ENCODE data around the gene CES4A. TPM values are rescaled to one million over a fixed set of nuclear protein-coding genes. Genes with fewer than 3 reads are reported as not detected.

The CES4A gene
- total RNA-seq, 6 experiments from 2014 or later: 1.7 to 3.5 (median 2.3) TPM

DNA sequence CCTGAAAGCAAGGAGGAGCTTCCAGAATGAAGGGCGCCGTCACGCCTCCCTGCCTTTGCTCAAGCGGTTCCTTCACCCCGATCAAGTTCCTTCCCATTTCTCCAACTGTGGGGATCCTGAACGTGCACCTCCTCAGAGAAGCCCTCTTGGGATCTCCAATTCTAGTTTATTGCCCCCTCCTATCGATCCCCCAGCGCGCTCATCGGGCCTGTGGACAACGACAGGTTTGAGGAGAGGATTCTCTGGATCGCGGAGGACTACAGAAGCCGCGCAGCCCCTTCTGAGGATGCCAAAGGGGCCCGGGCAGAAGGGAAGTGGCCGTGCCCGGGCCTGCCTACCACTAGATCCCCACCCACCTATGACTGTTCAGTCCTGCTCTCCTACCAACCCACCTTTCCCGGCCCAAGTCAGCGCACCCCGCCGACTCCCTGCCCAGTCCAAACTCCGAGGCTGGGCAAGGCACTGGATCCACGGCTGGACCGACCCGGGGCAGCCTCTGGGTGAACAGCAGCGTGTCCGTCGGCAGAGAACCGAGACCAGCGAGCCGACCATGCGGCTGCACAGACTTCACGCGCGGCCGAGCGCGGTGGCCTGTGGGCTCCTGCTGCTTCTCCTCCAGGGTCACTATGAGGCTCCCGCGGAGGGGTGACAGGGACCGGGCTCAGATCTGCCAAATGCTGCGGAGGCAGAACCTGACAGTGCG lies 40.1 kb upstream of the CES4A start:
- H3K4me3 Mint-ChIP-seq: peak overlapping the region; percentile 90
- peaks cover 27% of the 10 kb centered on the region for H3K4me1 Mint-ChIP-seq (ENCODE audit: low read depth)
- peaks cover 10% of the 10 kb centered on the region for H3K9me3 Mint-ChIP-seq
- peaks cover 3% of the 10 kb centered on the region; the same call in 1 of the 2 replicates for H3K27me3 Mint-ChIP-seq (ENCODE audit: insufficient read depth)
- no peak for DNase-seq
- TF ChIP-seq, protein P1, sequence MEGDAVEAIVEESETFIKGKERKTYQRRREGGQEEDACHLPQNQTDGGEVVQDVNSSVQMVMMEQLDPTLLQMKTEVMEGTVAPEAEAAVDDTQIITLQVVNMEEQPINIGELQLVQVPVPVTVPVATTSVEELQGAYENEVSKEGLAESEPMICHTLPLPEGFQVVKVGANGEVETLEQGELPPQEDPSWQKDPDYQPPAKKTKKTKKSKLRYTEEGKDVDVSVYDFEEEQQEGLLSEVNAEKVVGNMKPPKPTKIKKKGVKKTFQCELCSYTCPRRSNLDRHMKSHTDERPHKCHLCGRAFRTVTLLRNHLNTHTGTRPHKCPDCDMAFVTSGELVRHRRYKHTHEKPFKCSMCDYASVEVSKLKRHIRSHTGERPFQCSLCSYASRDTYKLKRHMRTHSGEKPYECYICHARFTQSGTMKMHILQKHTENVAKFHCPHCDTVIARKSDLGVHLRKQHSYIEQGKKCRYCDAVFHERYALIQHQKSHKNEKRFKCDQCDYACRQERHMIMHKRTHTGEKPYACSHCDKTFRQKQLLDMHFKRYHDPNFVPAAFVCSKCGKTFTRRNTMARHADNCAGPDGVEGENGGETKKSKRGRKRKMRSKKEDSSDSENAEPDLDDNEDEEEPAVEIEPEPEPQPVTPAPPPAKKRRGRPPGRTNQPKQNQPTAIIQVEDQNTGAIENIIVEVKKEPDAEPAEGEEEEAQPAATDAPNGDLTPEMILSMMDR (IDR thresholded peaks at IDR 0.05): no peak
- H3K27ac Mint-ChIP-seq: no peak overlapping the region
- H3K36me3 Mint-ChIP-seq (ENCODE audit: low read depth): peaks cover 8% of the 10 kb centered on the region

DNA sequence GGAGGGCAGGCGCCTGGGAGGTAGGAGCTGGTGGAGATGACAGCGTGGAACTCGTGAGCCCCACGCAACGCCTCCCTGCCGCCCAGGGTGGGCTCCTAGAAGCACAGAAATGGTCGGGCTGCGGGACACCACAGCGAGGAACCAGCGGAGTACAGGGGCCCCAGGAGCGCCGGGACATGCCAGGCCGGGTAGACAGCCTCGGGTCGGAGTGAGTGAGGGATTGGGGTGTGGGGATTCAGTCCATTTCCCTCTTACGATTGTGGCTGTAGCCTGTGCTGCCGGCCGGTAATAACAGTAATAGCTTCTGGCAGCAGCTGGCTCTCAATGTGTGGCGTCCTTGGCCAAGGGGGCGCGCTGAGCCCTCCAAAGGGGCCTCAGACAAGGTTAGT lies 39.6 kb upstream of the CES4A start:
- peaks cover 10% of the 10 kb centered on the region for H3K9me3 Mint-ChIP-seq
- H3K36me3 Mint-ChIP-seq (ENCODE audit: low read depth): peaks cover 8% of the 10 kb centered on the region
- H3K27me3 Mint-ChIP-seq (ENCODE audit: insufficient read depth): peaks cover 3% of the 10 kb centered on the region; the same call in 1 of the 2 replicates
- H3K4me3 Mint-ChIP-seq: peak overlapping the region; percentile 90
- H3K27ac Mint-ChIP-seq: no peak overlapping the region
- H3K4me1 Mint-ChIP-seq (ENCODE audit: low read depth): peaks cover 31% of the 10 kb centered on the region
- DNase-seq: no peak
- TF ChIP-seq, protein P1 (IDR thresholded peaks at IDR 0.05): no peak

DNA sequence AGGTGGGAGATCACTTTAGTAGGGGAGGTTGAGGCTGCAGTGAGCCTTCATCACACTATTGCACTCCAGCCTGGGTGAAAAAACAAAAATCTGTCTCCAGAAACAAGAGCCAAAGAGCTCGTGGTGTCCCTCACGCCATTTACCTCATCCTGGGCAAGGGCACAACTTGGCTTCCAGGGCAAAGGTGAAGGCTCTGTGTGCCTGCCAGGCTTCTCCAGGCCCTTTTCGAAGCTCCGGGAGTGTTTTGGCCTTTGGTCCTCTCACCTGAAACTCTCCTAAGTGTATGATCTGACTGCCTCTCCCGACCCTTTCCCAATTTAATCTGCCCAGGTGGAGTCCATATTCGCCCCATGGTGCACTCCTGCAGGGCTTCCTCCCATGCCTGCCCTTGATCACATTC lies 38.9 kb upstream of the CES4A start:
- Mint-ChIP-seq H3K27ac (no peak overlapping the region), H3K27me3 (ENCODE audit: insufficient read depth) (peaks cover 3% of the 10 kb centered on the region; the same call in 1 of the 2 replicates), H3K4me1 (ENCODE audit: low read depth) (peaks cover 34% of the 10 kb centered on the region), H3K36me3 (ENCODE audit: low read depth) (peaks cover 8% of the 10 kb centered on the region), H3K9me3 (peaks cover 10% of the 10 kb centered on the region), H3K4me3 (no peak overlapping the region)
- TF ChIP-seq, protein P1 (IDR thresholded peaks at IDR 0.05): no peak
- no peak for DNase-seq

DNA sequence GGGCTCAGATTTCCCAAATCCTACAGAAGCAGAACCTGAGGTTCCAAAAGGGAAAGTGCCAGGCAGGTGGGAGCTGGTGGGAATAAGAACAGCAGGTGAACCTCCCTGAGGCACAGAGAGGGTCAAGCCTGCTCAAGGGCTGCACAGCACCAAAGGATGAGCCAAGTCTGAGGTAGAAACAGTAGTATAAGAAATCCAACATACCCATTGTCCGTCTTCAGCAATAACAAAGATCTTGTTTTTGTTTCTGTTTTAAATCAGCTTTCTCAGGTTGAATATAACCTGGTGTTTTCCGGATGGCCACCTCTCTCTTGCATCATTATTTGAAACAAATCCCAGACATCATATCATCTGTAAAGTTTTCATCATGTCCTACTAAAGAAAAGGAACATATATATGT lies 38.0 kb upstream of the CES4A start:
- TF ChIP-seq, protein P1 (IDR thresholded peaks at IDR 0.05): no peak
- no peak for DNase-seq
- Mint-ChIP-seq H3K27me3 (ENCODE audit: insufficient read depth) (peaks cover 5% of the 10 kb centered on the region), H3K36me3 (ENCODE audit: low read depth) (peaks cover 8% of the 10 kb centered on the region), H3K4me1 (ENCODE audit: low read depth) (peaks cover 34% of the 10 kb centered on the region), H3K27ac (no peak overlapping the region), H3K9me3 (peaks cover 10% of the 10 kb centered on the region), H3K4me3 (no peak overlapping the region)

DNA sequence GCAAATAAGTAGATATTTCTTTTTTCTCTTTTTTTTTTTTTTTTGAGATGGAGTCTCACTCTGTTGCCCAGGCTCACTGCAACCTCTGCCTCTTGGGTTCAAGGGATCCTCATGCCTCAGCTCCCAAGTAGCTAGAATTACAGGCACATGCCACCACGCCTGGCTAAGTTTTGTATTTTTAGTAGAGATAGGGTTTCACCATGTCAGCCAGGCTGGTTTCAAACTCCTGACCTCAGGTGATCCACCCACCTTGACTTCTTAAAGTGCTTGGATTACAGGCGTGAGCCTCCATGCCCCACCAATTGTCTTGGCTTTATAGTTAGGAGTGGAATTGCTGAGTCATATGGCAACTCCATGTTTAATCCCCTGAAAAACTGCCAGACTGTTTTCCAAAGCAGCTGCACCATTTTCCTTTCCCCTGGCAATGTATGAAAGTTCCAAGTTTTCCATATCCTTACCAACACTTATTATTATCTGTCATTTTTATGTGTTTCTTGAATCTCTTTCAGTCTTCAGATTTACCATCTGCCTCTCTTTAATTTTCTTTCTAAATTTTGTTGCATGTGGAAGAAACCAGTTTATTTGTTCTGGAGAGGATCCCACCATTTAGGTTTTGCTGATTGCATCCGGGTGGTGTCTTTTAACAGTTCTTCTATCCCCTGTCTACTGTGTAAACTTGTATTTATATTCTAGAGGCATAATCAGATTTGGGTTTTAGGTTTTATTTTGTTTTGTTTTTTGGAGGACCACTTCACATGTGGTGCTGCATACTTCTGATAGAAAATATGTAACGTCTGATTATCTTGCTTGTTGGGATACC lies 37.2 kb upstream of the CES4A start:
- TF ChIP-seq, protein P1 (IDR thresholded peaks at IDR 0.05): no peak
- Mint-ChIP-seq H3K27ac (no peak overlapping the region), H3K36me3 (ENCODE audit: low read depth) (peaks cover 8% of the 10 kb centered on the region), H3K9me3 (peaks cover 10% of the 10 kb centered on the region), H3K4me3 (no peak overlapping the region), H3K27me3 (ENCODE audit: insufficient read depth) (peaks cover 8% of the 10 kb centered on the region), H3K4me1 (ENCODE audit: low read depth) (peaks cover 34% of the 10 kb centered on the region)
- DNase-seq: no peak

All from HFFc6 (cell line).